Esophagus muscularis mucosa (tissue), 4 donors: ENCODE results near the gene MTRF1. TPM values are rescaled to one million over a fixed set of nuclear protein-coding genes. Genes with fewer than 3 reads are reported as not detected.

Experiments used
- DNase-seq: peaks from one replicate; pipeline ENCODE4 v3.0.0-alpha.2; 2017; ENCODE audit errors: extremely low spot score
- H3K27ac ChIP-seq, 4 donors: fragments of 200-600 bp; sonication (generic); replicated peaks in 1 of 4; 1 replicate in 3 of 4; 2 replicates in 1 of 4; pipeline ENCODE4 v1.5.1; 2016 to 2019; ENCODE audit warnings: mild to moderate bottlenecking in 1 of 4
- H3K27me3 ChIP-seq, 4 donors: fragments of 200-600 bp; sonication (generic); one replicate each; pipeline versions ENCODE4 v1.5.1 to v1.6.0; 2016 to 2019
- H3K36me3 ChIP-seq, 4 donors: fragments of 200-600 bp; sonication (generic); one replicate each; pipeline ENCODE4 v1.5.1; 2016 to 2019
- H3K4me1 ChIP-seq, 4 donors: fragments of 200-600 bp; sonication (generic); one replicate each; pipeline ENCODE4 v1.5.1; 2016 to 2019
- H3K4me3 ChIP-seq, 4 donors: fragments of 200-600 bp; sonication (generic); 1 replicate in 2 of 4; 2 replicates in 2 of 4; pipeline ENCODE4 v1.5.1; 2016 to 2019; ENCODE audit warnings: mild to moderate bottlenecking in 4 of 4, moderate library complexity in 1 of 4
- H3K9me3 ChIP-seq, 4 donors: fragments of 200-600 bp; sonication (generic); 1 replicate in 3 of 4; 2 replicates in 1 of 4; pipeline ENCODE4 v1.5.1; 2016 to 2019
- CTCF ChIP-seq, 3 experiments: fragments of 200-600 bp in 2 of 3; fragments of 450-650 bp in 1 of 3; sonication (generic) in 2 of 3; IDR thresholded peaks; one replicate each; pipeline ENCODE4 v1.5.1; 2017 to 2019; ENCODE audit warnings: antibody characterized with exemption in 3 of 3, mild to moderate bottlenecking in 2 of 3, moderate library complexity in 1 of 3
- EP300 ChIP-seq: sonication (generic); formaldehyde crosslinking; IDR thresholded peaks from one replicate; pipeline ENCODE4 v1.6.1; 2017; ENCODE audit warnings: antibody characterized with exemption
- POLR2A ChIP-seq: fragments of 450-650 bp; IDR thresholded peaks from one replicate; pipeline ENCODE4 v1.6.1; 2017; ENCODE audit warnings: antibody characterized with exemption, moderate library complexity, mild to moderate bottlenecking, low read depth
- POLR2AphosphoS5 ChIP-seq, 2 donors: sonication (generic); formaldehyde crosslinking; IDR thresholded peaks; one replicate each; pipeline ENCODE4 v1.6.1; 2017; ENCODE audit warnings: antibody characterized with exemption in 2 of 2
- WGBS: methylation state at CpG from one replicate; pipeline ENCODE4 v1.1.5; 2018; 5-methylcytosine and 5-hydroxymethylcytosine counted together
- intact Hi-C: fragments of 100-400 bp; cut with DNase I; formaldehyde crosslinking; loops from one replicate; pipeline ENCODE4 v1.15.1; 2023
- total RNA-seq, 4 donors: library from RNA; depleted of rRNA; stranded (reverse); fragments of >200 nt; gene quantifications; one replicate each; pipeline versions ENCODE4 v1.1.0 to v1.2.1, GENCODE V29; 2016

Gene MTRF1
- total RNA-seq, 4 donors from 2014 or later, result 6.4 to 18.7 (median 8.9) TPM

- Histone ChIP-seq H3K9me3 (no peaks in the 10 kb centered on the region), H3K27me3 (no peaks in the 10 kb centered on the region), H3K4me3 (no peak overlapping the region), H3K27ac (no peak overlapping the region), H3K4me1 (peaks cover 6 to 11% (median 7%) of the 10 kb centered on the region in 4 donors), H3K36me3 (peaks cover 0 to 55% (median 23%) of the 10 kb centered on the region in 4 donors)
- no peak for TF ChIP-seq EP300
- TF ChIP-seq POLR2A, result no peak
- TF ChIP-seq POLR2AphosphoS5 (IDR thresholded peaks at IDR 0.05), result no peak
- no peak for TF ChIP-seq CTCF (IDR thresholded peaks at IDR 0.05)
- intact Hi-C loops, result loop anchor here (5.0 kb wide), 2 partner anchors 52 to 63 kb away; partner anchors contain the start of gene NAA16
- 98% methylated on average over 6 of the region's 6 CpGs for WGBS
- no peak for DNase-seq
Measured at GRCh38 chr13:41259875-41260501, 3.4 kb downstream of the MTRF1 start.

- Histone ChIP-seq H3K9me3 (no peaks in the 10 kb centered on the region), H3K27me3 (no peaks in the 10 kb centered on the region), H3K4me1 (peaks cover 2% of the 10 kb centered on the region in 4 donors), H3K27ac (no peak overlapping the region), H3K36me3 (peaks cover 18 to 78% (median 38%) of the 10 kb centered on the region in 4 donors), H3K4me3 (no peak overlapping the region)
- no peak for DNase-seq
- intact Hi-C loops, result no loop called here
- TF ChIP-seq POLR2A, result no peak
- no peak for TF ChIP-seq POLR2AphosphoS5 (IDR thresholded peaks at IDR 0.05)
- TF ChIP-seq CTCF (IDR thresholded peaks at IDR 0.05), result no peak
- TF ChIP-seq EP300, result no peak
Measured at GRCh38 chr13:41257535-41257934, 5.8 kb downstream of the MTRF1 start.

DNA sequence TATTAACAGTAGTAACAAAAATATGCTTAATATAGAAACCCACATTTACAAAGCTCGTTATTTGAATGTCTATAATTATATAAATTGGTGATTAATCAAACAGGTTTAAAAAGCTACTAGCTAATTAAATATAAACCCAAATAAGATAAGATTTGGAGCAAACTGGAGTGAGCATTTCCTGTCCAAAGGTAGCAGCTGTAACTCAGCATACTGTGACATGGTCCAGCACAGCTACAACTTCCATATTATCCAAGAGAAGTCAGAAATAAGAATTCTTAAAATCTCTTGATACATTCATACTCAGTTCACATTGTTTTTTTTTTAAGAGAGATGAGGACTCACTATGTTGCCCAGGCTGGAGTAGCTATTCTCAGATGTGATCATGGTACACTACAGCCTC is 8.5 kb downstream of the MTRF1 start:
- TF ChIP-seq POLR2A (no peak), CTCF (IDR thresholded peaks at IDR 0.05) (no peak), POLR2AphosphoS5 (IDR thresholded peaks at IDR 0.05) (no peak), EP300 (no peak)
- Histone ChIP-seq H3K4me1 (no peaks in the 10 kb centered on the region), H3K4me3 (no peak overlapping the region), H3K27me3 (no peaks in the 10 kb centered on the region), H3K9me3 (no peaks in the 10 kb centered on the region), H3K27ac (no peak overlapping the region), H3K36me3 (peaks cover 33 to 85% (median 38%) of the 10 kb centered on the region in 4 donors)
- DNase-seq, result no peak
- intact Hi-C loops, result no loop called here
- 92% methylated on average over 1 of the region's 1 CpG for WGBS

DNA sequence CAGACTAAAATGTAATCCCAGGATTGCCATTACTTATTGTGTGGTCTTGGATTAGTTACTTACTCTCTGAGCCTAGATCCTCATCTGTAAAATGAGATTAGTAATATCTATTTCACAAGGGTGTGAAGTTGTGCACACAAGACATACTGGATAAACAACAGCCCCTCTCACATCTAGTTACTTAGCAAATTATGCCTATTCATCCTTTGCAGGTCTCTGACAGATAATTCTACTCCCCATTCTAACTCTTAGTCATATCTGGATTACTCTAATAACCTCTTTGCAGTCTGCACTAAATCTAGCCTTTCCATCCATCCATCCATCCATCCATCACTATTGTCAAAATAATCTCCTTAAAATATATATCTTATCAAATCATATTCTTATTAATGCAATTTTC is 12.4 kb downstream of the MTRF1 start:
- no peak for DNase-seq
- H3K4me3 ChIP-seq, result no peak overlapping the region
- H3K4me1 ChIP-seq, result peaks cover 0 to 4% (median 1%) of the 10 kb centered on the region in 4 donors
- H3K27ac ChIP-seq, result no peak overlapping the region
- TF ChIP-seq CTCF (IDR thresholded peaks at IDR 0.05) (no peak), POLR2AphosphoS5 (IDR thresholded peaks at IDR 0.05) (no peak), EP300 (no peak), POLR2A (no peak)
- intact Hi-C loops, result no loop called here
- H3K9me3 ChIP-seq, result no peaks in the 10 kb centered on the region
- no peaks in the 10 kb centered on the region for H3K27me3 ChIP-seq
- peaks cover 23 to 73% (median 31%) of the 10 kb centered on the region in 4 donors for H3K36me3 ChIP-seq
